HEK293T (cell line): ENCODE data around the gene ESR2.

ENCODE experiments used
- ARNT ChIP-seq: fragments of 450-650 bp; IDR thresholded peaks from 2 replicates; pipeline ENCODE4 v1.6.1; 2017; ENCODE audit warnings: mild to moderate bottlenecking
- BHLHE40 ChIP-seq: fragments of 450-650 bp; IDR thresholded peaks from 2 replicates; pipeline ENCODE4 v1.6.1; 2016; ENCODE audit warnings: mild to moderate bottlenecking, moderate library complexity, borderline replicate concordance
- CTBP1 ChIP-seq: fragments of 450-650 bp; IDR thresholded peaks from 2 replicates; pipeline ENCODE4 v1.6.1; 2016; ENCODE audit warnings: borderline replicate concordance

GRCh38 chr14:64115401-64115800, 178.8 kb downstream of the ESR2 start:
- TF ChIP-seq CTBP1 = no peak
- no peak for TF ChIP-seq BHLHE40
- no peak for TF ChIP-seq ARNT
